Stimulated activated CD4-positive, alpha-beta T cell treated with anti-CD3 and anti-CD28 coated beads, TNF-alpha, amount 100 ng/mL, for 48 hours (primary cell): ENCODE data around the gene MYO5A.
A peak's percentile ranks its signal among the peaks of the same experiment; 100 is the strongest.
"Not testable (repeated sequence)": the region's sequence is repeated elsewhere in the genome, so short reads cannot be mapped to it uniquely, and the experiment has no call there.

Source experiments
- DNase-seq, 3 donors: peaks; one replicate each; pipeline ENCODE4 v3.0.0-alpha.2; 2020; ENCODE audit warnings: low read depth in 3 of 3

MYO5A gene

GRCh38 chr15:52288986-52289385, 239.7 kb downstream of the MYO5A start:
- DNase-seq, result no peak

GRCh38 chr15:52288051-52288942, 240.4 kb downstream of the MYO5A start:
- no peak for DNase-seq

DNA sequence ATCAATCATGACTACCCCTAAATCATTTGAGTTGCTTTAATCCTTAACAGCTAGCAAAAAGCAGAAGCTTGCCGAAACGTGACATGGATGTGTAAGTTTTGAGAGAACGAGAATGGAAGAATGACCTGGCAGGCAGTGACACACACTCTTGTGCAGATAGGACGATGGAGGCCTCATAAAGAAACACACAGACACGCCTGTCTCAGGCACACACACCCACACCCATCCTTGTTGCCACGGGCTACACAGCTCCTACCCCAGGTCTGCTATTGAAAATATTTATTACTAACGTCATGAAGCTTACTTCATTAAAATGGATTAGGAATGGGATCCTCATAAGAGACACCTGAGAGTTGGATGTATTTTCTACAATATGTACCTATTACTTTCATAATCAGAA, 241.6 kb downstream of the MYO5A start:
- no peak for DNase-seq

- not testable (repeated sequence) for DNase-seq
These were observed 242.7 kb downstream of the MYO5A start for GRCh38 chr15:52285941-52286340.

DNA sequence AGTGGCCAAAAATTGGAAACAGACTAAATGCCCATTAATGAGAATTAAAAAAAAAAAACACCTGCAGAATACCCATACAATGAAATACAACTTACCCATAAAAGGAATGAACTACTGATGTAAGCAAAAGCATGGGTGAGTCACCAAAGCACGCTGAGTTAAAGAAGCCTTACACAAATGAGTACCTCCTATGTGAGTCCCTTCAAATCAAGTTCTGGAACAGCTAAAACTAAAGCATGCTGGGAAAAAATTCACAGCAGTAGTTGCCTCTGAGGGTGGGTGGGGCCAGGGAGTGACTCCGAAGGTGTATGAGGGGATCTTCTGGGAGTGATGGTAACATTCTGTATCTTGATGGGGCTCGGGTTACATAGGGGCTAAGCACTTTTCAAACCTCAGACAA, 244.5 kb downstream of the MYO5A start:
- DNase-seq, result no peak

DNA sequence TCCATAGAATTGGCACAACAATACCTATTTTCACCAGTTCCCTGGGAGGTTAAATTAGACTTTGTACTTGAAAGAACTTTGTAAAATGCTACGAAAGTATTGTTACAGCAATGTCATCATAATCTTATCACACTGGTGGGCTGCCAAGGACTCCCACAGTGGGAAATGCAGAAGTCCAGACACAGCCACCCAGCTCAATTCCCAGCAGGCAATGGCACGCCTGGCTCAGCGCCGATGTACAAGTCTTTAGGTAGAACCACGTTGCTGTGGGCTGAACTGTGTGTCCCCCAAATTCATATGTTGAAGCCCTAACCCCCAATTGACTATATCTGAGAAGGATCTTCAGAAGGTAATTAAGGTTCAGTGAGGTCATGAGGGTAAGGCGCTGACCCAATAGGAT, 245.4 kb downstream of the MYO5A start:
- no peak for DNase-seq

- no peak for DNase-seq
These were observed 246.3 kb downstream of the MYO5A start for GRCh38 chr15:52282418-52282817.

DNA sequence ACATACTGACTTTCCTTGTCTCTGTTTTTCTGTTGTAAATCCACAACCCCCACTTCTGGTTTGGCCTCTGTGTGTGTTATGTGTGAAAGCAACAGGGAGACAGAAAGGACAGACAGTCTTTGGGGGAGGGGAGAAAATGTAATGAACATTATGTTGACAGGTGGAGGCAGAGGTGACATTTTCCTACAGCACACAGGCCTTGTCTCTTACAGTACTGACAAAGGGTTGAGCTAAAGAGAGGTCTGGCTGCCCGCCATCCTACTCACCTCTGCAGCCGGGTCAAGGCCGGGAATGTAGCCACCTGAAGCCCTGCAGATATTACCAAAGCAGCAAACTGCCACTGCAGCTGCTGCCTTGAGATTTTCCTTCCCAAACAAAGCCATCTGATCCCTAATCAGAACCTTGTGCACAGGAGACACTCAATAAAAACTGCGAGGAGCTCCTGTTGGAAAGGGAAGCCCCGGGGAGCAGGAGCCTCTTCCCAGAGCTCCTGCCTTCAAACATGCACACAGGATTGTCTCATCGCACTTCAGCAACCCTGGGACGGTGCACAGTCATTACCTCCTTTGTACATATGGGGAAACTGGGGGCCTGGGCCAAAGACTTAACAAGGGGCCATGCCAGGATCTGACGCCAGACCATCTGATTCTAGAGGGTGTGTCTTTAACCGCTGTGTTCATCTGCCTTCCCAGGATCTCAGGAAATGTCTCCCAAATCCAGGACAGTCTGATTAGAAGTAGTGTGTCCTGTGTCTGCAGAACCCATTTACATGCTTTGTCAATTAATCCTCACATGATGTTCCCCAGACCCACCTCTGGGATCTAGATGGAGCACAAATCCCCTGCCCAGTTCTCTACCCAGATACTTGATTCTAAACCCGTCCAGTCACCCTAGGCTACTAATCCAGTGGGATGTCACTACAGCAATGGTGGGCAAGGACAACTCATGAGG, 247.3 kb downstream of the MYO5A start:
- DNase-seq, result no peak

DNA sequence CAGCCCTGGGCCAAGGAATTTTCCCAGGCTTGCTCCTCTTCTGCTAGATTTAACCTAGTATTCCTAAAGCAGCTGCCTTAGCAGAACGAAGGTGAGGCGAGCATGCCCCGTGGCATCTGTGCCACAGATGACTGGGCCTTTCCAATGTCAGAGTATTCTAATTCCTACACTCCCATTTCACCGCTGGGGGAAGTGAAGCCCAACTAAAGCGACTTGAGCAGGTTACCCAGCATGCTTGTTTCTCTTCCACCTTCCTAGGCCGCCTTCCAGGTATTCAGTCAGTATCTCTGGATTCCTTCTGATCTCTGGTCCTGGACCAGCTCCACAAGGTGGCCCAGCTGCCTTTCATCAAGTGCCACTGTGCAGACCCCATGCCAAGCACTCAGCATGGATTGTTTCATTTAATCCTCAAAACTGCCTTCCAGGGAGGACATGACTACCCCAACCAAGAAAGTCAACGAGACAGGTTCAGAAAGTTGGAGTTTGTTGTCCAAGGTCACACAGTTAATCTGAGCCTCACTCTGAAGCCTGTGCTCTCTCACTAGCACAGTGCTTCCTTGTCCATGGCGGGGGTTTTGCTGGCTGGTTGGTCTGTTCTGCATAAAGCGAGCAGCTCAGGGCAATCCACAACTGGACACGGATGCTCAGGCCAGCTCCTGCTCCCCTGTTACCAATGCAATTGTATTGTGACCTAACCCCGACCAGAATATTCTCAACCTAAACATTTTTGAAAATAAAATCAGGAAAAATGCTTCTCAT, 248.2 kb downstream of the MYO5A start:
- no peak for DNase-seq

DNA sequence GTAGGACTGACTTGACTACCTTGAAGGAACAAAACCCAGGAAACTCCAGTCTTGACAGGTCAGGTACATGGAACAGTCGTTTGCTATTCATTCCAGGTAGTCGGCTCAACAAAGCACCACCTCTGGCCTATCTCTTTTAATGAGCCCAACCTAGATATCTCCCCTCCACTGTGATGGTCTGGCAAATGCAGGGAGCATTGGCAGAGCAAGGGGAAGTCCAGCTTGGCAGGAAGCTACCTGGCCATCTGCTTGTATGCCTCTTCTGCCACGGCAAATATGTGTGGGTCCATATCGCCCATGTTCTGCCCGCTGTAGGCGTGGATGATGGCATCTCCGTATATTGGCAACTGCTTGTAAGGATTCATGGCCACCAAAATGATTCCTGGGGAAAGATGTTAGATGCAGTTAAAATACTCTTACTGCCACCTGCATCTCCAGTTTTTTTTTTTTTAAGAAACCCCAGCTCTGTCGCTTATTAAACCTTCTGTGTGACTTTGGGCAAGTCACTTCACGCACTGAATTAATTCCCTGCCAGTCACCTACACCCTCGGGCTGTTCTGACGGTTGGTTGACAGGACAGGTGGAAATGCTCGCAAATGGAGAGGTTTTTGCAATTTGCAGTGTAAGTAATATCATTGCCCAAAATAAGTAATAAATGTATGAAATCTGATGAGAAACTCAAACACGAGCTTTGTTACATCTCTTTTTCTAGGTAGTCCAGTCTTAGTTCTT, 249.9 kb downstream of the MYO5A start:
- no peak for DNase-seq

- no peak for DNase-seq
These were observed 250.5 kb downstream of the MYO5A start for GRCh38 chr15:52278135-52278534.

DNA sequence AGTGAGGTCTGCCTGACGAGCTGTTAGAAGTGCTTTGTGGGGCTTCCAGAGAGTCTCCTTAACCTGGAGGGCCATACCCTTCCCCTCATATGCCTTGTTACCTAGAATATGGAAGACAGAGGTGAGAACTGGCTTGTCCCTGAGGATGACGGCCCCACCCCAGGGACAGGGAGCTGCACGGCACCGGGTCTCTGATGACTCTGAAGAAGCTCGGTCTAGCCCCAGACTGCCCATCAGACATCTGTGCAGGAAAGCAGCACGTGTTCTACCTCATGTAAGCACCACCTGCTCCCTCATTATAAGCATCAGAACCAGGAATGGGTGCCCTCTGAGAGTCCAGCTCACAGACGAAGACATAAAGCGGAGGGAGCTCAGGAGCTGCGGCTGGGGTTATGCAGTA, 251.1 kb downstream of the MYO5A start:
- DNase-seq, result no peak

GRCh38 chr15:52276256-52276770, 252.4 kb downstream of the MYO5A start:
- no peak for DNase-seq

DNA sequence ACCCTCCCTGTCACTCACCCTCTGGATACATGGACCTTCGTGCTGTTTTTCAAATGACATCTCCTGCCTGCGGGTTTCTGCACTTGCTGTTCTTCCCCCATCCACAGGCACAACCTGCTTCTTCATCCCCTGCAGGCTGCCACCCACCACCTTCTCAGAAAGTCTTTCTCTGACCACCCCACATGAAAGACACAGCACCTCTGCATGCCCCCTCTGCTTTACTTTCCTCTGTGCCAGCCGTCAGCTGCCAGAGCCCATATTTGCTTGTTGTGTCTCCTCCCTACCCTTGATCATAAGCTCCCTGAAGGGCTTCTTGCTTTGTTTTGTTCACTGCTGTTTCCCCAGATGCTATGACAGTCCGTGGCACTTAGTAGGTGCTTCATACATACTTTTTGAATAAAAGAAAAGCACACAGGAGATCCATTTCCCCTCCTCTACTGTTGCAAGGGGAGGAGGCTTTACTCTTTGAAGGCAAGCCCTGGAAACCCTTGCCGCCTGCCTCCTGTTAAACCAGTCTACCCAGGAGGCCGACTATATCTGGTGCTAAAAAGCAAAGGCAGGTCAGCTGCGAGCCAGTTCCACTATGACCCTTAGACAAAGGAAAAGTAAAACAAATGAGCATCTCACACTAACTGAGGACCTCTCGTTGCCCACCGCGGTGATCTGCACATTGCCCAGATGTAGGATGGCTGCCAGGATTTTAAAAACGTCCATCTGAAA, 265.0 kb downstream of the MYO5A start:
- DNase-seq, result no peak

GRCh38 chr15:52262364-52262763, 266.3 kb downstream of the MYO5A start:
- DNase-seq, result no peak

DNA sequence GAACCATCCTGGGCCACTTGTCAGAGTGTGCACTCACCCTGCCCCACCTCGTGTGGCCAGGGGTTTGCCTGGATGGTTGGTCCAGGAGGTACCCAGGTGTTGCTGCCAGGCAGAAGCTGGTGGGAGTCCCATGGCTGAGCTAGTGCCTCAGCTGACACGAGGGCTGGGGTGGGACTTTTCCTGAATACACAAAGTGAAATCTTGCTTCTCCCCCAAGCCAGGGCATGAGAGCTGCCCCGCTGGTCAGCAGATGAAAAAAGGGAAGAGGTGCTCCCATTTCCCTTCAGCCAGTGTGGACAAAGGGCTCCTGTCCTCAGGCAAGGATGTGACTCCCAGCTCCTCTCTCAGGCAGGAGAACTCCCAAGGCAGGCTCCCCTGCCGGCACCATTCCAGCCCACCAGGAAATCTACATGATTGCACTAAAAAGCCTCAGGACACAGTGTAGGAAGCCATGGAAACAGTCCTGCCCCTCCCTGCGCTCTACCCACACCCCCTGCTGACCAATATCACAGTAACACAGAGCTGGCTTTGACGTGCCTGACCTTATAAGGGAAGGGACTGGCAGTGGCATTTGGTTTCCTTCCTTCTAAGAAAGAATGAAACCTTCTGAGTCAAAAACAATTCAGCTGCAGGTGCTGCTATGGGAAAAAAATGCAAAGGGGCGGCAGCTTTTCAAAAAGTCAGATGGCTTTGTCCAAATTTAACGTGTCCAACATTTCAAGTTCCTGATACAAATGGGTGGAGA, 267.0 kb downstream of the MYO5A start:
- DNase-seq, result peak; percentile 43 to 65 (median 61)

DNA sequence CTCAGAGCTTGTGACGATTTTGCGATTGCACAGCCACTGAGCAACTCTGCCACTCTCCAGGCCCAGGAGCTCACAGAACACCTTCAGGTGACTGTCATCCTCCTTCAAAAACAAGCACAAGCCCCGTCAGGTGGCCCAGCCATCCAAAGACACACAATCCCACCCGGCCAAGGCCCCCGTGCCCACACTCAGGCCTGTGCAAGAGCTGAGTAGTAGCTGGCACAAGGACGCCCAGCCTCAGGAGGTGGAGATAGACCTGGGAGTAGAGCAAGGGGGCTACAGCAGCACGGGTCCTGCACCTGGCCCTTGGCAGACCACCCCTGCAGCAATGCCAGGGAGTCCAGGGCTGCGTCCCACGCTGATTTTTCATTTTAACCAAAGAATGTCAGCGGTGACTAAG, 267.7 kb downstream of the MYO5A start:
- DNase-seq, result no peak

DNA sequence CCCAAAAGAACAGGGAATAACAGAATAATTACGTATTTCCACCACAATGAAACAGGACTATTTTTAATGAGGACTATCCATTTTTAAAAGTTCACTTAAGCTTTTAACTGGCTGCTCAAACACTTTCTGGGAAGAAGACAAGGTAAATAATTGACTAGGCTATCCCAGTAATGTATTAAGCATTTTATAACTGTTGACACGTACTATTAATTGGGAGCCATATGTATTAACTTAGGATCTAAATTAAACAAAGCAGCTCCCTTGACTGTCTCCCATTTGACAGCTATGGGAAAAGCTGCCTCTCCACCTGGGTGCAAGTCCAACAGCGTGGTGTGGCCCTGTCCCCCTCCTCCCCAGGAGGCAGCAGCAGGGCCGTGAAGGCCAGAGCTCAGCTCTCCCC, 269.2 kb downstream of the MYO5A start:
- DNase-seq, result no peak

DNA sequence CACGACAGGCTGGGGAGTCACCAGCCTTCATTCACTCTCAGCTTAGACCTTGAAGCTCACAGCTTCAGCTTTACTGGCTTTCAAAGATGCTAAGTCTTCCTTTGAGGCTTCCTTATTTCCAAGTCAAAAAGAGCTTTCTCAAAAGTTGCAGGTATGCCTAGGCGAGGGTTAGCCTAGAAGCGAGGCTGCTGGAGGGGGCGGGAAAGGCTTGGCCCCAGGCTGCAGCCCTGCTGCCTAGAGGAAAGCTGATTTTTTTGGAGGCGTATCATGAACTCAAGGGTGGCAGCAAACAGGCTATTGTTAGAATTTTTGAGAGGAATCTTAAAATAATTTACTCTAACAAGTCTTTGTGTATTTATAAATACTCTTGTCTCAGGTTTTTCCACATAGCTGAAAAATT, 270.2 kb downstream of the MYO5A start:
- DNase-seq, result no peak

DNA sequence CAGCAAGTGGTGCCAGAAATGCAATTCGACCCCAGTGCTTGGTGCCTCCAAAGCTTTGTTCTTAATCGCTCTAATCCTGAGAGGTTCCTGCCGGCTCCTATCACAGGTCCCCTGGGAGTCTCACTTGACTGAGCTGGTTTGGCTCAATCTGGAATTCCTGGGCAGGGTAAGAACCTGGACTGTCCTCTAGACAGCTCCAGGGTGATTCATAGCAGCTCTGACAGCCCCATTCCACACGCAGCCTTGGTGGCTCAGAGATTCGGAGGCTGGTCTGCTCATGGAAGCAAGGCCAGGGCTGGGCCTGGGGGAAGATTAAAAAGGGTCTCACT, 271.0 kb downstream of the MYO5A start:
- DNase-seq, result no peak
